ENCODE measurements around the gene STPG3. TPM values are rescaled to one million over a fixed set of nuclear protein-coding genes. Genes with fewer than 3 reads are reported as not detected.
A peak's percentile ranks its signal among the peaks of the same experiment; 100 is the strongest.

The STPG3 gene
- total RNA-seq, 4 donors from 2014 or later, result not detected

GRCh38 chr9:137252555-137253506 lies 1.7 kb downstream of the STPG3 start:
- intact Hi-C loops (cut with DNase I), result no loop called here
- no peak overlapping the region for H3K4me3 ChIP-seq
- peaks cover 25 to 35% (median 29%) of the 10 kb centered on the region in 4 donors for H3K4me1 ChIP-seq
- no peak overlapping the region for H3K27ac ChIP-seq (replicated peaks in 1 of 4)
- H3K36me3 ChIP-seq, result peaks cover 0 to 19% (median 14%) of the 10 kb centered on the region in 4 donors
- H3K27me3 ChIP-seq, result no peaks in the 10 kb centered on the region
- no peaks in the 10 kb centered on the region for H3K9me3 ChIP-seq
- TF ChIP-seq POLR2AphosphoS5 (IDR thresholded peaks at IDR 0.05), result no peak
- TF ChIP-seq, protein P1, sequence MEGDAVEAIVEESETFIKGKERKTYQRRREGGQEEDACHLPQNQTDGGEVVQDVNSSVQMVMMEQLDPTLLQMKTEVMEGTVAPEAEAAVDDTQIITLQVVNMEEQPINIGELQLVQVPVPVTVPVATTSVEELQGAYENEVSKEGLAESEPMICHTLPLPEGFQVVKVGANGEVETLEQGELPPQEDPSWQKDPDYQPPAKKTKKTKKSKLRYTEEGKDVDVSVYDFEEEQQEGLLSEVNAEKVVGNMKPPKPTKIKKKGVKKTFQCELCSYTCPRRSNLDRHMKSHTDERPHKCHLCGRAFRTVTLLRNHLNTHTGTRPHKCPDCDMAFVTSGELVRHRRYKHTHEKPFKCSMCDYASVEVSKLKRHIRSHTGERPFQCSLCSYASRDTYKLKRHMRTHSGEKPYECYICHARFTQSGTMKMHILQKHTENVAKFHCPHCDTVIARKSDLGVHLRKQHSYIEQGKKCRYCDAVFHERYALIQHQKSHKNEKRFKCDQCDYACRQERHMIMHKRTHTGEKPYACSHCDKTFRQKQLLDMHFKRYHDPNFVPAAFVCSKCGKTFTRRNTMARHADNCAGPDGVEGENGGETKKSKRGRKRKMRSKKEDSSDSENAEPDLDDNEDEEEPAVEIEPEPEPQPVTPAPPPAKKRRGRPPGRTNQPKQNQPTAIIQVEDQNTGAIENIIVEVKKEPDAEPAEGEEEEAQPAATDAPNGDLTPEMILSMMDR (IDR thresholded peaks at IDR 0.05), result no peak
- no peak for DNase-seq (ENCODE audit: extremely low spot score)
- 95% methylated on average over 15 of the region's 35 CpGs for WGBS

GRCh38 chr9:137253717-137254623 lies 2.9 kb downstream of the STPG3 start:
- H3K4me1 ChIP-seq, result peaks cover 25 to 35% (median 29%) of the 10 kb centered on the region in 4 donors
- WGBS, result 45% methylated on average over 9 of the region's 21 CpGs
- H3K27me3 ChIP-seq, result no peaks in the 10 kb centered on the region
- intact Hi-C loops (cut with DNase I), result no loop called here
- peaks cover 0 to 30% (median 24%) of the 10 kb centered on the region in 4 donors for H3K36me3 ChIP-seq
- TF ChIP-seq POLR2AphosphoS5 (IDR thresholded peaks at IDR 0.05), result no peak
- no peak for TF ChIP-seq EP300 (IDR thresholded peaks at IDR 0.05)
- TF ChIP-seq, protein P1 (IDR thresholded peaks at IDR 0.05), result no peak
- TF ChIP-seq POLR2A (IDR thresholded peaks at IDR 0.05; ENCODE audit: low read depth), result no peak
- peak overlapping the region; percentile 81 to 100 (median 94) for H3K4me3 ChIP-seq
- H3K27ac ChIP-seq (replicated peaks in 1 of 4), result peak overlapping the region; percentile 77 to 84 (median 82)
- DNase-seq (ENCODE audit: extremely low spot score), result no peak
- no peaks in the 10 kb centered on the region for H3K9me3 ChIP-seq

- intact Hi-C loops (cut with DNase I), result no loop called here
- TF ChIP-seq, protein P1 (IDR thresholded peaks at IDR 0.05), result peak in 1 of 3 experiments; percentile 40
- no peak for TF ChIP-seq EP300 (IDR thresholded peaks at IDR 0.05)
- TF ChIP-seq POLR2AphosphoS5 (IDR thresholded peaks at IDR 0.05), result peak; percentile 80 to 81
- TF ChIP-seq POLR2A (IDR thresholded peaks at IDR 0.05; ENCODE audit: low read depth), result peak; percentile 12
- Histone ChIP-seq H3K9me3 (no peaks in the 10 kb centered on the region), H3K27me3 (no peaks in the 10 kb centered on the region), H3K4me3 (peak within 1 kb of the TSS; percentile 81 to 100 (median 94)), H3K27ac (replicated peaks in 1 of 4) (peak within 1 kb of the TSS; percentile 77 to 84 (median 82)), H3K4me1 (peaks cover 25 to 34% (median 29%) of the 10 kb centered on the region in 4 donors), H3K36me3 (peaks cover 0 to 35% (median 29%) of the 10 kb centered on the region in 4 donors)
- 6% methylated on average over 8 of the region's 105 CpGs for WGBS
- peak; percentile 95 for DNase-seq (ENCODE audit: extremely low spot score)
Observed at GRCh38 chr9:137254624-137255447, 3.8 kb downstream of the STPG3 start, which contains the start of gene NELFB. TSS of gene NELFB (plus strand) at chr9:137255327.
